HFFc6 (cell line): ENCODE results near the gene CAP2. TPM values are rescaled to one million over a fixed set of nuclear protein-coding genes. Genes with fewer than 3 reads are reported as not detected.

ENCODE experiments used
- DNase-seq: peaks from one replicate; pipeline ENCODE4 v3.0.0-alpha.2; 2018
- H3K27ac Mint-ChIP-seq: 2 replicates; pipeline ENCODE4 v1.8.0; 2020; ENCODE audit warnings: mild to moderate bottlenecking, mixed read lengths
- H3K27me3 Mint-ChIP-seq: 2 replicates; pipeline ENCODE4 v1.8.0; 2021; ENCODE audit warnings: mild to moderate bottlenecking, moderate library complexity, mixed read lengths; ENCODE audit not compliant: insufficient read depth
- H3K36me3 Mint-ChIP-seq: 2 replicates; pipeline ENCODE4 v1.8.0; 2021; ENCODE audit warnings: low read depth, mixed read lengths
- H3K4me1 Mint-ChIP-seq: 2 replicates; pipeline ENCODE4 v1.8.0; 2020; ENCODE audit warnings: low read depth, mixed read lengths
- H3K4me3 Mint-ChIP-seq: 2 replicates; pipeline ENCODE4 v1.8.0; 2020; ENCODE audit warnings: mild to moderate bottlenecking, moderate library complexity, mixed read lengths
- H3K9me3 Mint-ChIP-seq: 2 replicates; pipeline ENCODE4 v1.8.0; 2020; ENCODE audit warnings: mild to moderate bottlenecking, mixed read lengths
- total RNA-seq, 6 experiments: library from RNA; stranded (reverse); fragmentation: NEBNext Ultra II Directional; extraction: Animal tissue kit (Norgen Biotek cat#: 25700); gene quantifications; 2 replicates in 1 of 6; 3 replicates in 5 of 6; pipeline ENCODE4 v1.2.3, GENCODE V29; 2021
- TF ChIP-seq, protein P1 (sequence below): fragments of 200-600 bp; sonication (generic); IDR thresholded peaks from 2 replicates; pipeline ENCODE4 v1.5.0; 2021; ENCODE audit warnings: antibody characterized with exemption, mild to moderate bottlenecking

The CAP2 gene
- total RNA-seq, 6 experiments from 2014 or later, result 65.1 to 82.3 (median 67.9) TPM

DNA sequence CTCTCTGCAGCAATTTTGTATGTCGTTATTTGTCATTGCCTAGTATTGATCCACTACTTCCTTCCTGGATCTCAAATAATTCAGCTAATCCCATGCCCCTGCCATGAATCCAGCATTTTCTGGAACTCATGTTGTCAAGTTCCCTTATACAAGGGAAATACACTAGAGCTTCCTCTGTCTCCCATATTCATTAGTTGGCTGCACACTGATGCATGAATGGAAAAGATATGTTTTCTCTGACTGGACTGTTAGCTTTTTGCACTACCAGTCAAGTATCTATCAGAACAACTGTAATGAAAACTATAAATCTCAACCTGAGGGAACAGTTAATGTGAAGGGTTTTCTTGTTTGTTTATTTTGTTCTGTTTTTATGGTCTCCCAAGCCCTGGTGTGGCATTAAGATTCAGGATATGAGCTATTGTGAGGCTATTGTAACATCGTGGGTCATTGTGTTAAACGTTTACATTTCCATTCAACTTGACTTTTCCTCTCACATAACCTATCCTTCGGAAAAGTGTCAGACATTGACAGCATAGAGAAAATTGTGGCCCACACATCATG, 104.2 kb downstream of the CAP2 start:
- no peak overlapping the region for H3K27ac Mint-ChIP-seq
- TF ChIP-seq, protein P1, sequence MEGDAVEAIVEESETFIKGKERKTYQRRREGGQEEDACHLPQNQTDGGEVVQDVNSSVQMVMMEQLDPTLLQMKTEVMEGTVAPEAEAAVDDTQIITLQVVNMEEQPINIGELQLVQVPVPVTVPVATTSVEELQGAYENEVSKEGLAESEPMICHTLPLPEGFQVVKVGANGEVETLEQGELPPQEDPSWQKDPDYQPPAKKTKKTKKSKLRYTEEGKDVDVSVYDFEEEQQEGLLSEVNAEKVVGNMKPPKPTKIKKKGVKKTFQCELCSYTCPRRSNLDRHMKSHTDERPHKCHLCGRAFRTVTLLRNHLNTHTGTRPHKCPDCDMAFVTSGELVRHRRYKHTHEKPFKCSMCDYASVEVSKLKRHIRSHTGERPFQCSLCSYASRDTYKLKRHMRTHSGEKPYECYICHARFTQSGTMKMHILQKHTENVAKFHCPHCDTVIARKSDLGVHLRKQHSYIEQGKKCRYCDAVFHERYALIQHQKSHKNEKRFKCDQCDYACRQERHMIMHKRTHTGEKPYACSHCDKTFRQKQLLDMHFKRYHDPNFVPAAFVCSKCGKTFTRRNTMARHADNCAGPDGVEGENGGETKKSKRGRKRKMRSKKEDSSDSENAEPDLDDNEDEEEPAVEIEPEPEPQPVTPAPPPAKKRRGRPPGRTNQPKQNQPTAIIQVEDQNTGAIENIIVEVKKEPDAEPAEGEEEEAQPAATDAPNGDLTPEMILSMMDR, result no peak
- peaks cover 48% of the 10 kb centered on the region for H3K36me3 Mint-ChIP-seq
- no peaks in the 10 kb centered on the region for H3K9me3 Mint-ChIP-seq
- H3K4me3 Mint-ChIP-seq, result no peak overlapping the region
- H3K27me3 Mint-ChIP-seq, result no peaks in the 10 kb centered on the region
- H3K4me1 Mint-ChIP-seq, result peaks cover 31% of the 10 kb centered on the region
- no peak for DNase-seq

DNA sequence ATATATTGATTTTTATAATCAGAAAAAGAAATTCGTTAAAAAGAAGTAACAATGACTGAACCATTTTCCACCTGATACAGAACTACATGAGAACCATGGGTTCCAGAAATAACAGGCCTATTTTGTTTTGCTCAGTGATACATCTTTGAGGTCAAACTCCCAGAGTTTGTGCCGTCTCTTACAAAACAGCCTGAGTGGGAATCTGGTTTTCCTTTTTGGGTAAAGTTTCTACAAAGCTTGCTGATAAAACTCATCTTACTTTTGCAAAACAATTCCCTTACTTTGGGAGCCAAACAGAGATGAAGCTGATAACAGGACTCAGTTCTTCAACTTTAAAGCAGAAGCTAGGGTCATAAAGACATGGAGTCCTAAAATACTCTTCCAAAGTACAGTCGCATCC, 108.0 kb downstream of the CAP2 start:
- peaks cover 25% of the 10 kb centered on the region for H3K4me1 Mint-ChIP-seq
- TF ChIP-seq, protein P1, result no peak
- DNase-seq, result no peak
- H3K27ac Mint-ChIP-seq, result no peak overlapping the region
- no peaks in the 10 kb centered on the region for H3K9me3 Mint-ChIP-seq
- H3K4me3 Mint-ChIP-seq, result no peak overlapping the region
- H3K27me3 Mint-ChIP-seq, result no peaks in the 10 kb centered on the region; the same call in 1 of the 2 replicates
- peaks cover 20% of the 10 kb centered on the region for H3K36me3 Mint-ChIP-seq

DNA sequence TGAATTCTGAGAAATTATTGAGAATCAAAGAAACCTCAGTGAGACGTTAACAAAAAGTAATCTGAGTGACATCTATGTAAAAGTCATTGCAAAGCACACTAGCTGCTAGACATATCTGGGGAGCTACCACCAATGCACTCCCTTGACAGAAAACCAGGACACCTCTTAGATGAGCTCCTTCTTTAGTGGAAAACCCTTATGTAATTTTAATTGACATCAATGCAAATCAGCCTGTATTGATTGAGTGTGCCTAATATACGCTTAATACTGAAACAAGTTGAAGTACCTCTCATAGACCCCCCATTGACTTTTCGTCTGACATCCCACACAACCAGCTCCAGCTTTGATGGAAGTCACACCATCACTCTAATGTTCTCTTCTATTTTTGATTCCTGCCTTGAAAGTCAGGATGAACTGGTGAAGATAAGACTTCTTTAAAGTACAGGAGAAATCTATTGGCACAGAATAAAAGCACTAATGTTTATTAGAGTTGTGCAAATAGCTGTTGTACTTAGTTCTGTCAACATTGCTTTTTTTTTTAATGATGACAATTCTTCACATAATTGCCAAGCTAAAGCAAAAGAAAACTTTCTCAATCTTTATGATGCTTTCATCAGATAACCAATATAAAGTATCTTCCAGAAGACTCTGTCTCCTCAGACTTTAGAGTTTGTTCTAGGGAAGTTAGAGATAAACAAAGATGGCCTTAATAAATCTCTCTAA, 108.7 kb downstream of the CAP2 start:
- no peaks in the 10 kb centered on the region; the same call in 1 of the 2 replicates for H3K27me3 Mint-ChIP-seq
- no peak overlapping the region for H3K4me3 Mint-ChIP-seq
- H3K4me1 Mint-ChIP-seq, result peaks cover 32% of the 10 kb centered on the region
- H3K36me3 Mint-ChIP-seq, result peaks cover 22% of the 10 kb centered on the region
- H3K9me3 Mint-ChIP-seq, result no peaks in the 10 kb centered on the region
- TF ChIP-seq, protein P1, result no peak
- H3K27ac Mint-ChIP-seq, result no peak overlapping the region
- no peak for DNase-seq

DNA sequence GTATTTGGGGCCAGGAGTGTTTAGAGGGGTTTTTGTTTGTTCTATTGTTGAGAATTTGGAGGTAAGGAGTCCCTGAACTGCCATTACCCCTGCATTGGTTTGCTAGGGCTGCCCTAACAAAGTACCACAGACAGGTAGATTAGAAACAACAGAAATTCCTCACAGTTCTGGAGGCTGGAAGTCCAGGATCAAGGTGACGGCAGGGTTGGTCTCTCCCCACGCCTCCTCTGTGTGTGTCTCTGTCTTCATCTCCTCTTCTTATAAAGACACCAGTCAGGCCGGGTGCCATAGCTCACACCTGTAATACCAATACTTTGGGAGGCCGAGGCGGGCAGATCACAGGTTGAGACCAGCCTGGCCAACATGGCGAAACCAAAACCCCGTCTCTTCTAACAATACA, 109.7 kb downstream of the CAP2 start:
- no peak overlapping the region for H3K27ac Mint-ChIP-seq
- H3K36me3 Mint-ChIP-seq, result peaks cover 23% of the 10 kb centered on the region
- TF ChIP-seq, protein P1, result no peak
- peaks cover 28% of the 10 kb centered on the region for H3K4me1 Mint-ChIP-seq
- H3K4me3 Mint-ChIP-seq, result no peak overlapping the region
- no peak for DNase-seq
- H3K27me3 Mint-ChIP-seq, result no peaks in the 10 kb centered on the region; the same call in 1 of the 2 replicates
- no peaks in the 10 kb centered on the region for H3K9me3 Mint-ChIP-seq

DNA sequence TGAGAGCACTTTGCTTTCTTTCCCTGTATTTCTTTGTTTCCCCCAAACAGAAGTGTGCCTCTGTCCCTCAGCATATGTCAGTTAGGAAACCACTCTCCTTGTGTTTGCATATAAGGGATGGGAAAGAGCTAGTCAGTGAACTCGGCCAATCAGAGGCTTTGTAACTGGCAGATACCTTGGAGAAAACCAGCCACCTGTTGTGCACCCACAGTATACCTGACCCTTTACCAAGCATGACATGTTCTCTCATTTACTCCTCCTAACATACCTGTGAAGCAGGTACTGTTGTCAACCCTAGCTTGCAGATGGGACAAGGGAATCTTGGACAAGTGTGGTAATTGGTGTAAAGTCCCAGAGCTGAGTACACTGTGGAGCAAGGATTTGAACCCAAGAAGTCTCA, 110.6 kb downstream of the CAP2 start:
- no peaks in the 10 kb centered on the region for H3K9me3 Mint-ChIP-seq
- H3K27me3 Mint-ChIP-seq, result no peaks in the 10 kb centered on the region; the same call in 1 of the 2 replicates
- TF ChIP-seq, protein P1, result no peak
- peaks cover 28% of the 10 kb centered on the region for H3K4me1 Mint-ChIP-seq
- H3K4me3 Mint-ChIP-seq, result no peak overlapping the region
- peaks cover 33% of the 10 kb centered on the region for H3K36me3 Mint-ChIP-seq
- DNase-seq, result no peak
- no peak overlapping the region for H3K27ac Mint-ChIP-seq
